Measurements from ENCODE around the gene ETV4.

GRCh38 chr17:43524945-43525575 is 21.1 kb downstream of the ETV4 start:
- TF ChIP-seq EP300 (IDR thresholded peaks at IDR 0.05) (no peak), CTCF (IDR thresholded peaks at IDR 0.05) (no peak), POLR2A (IDR thresholded peaks at IDR 0.05) (no peak)

All from sigmoid colon (tissue), 4 donors.